CD4-positive, alpha-beta T cell treated with Interleukin-4 for 4 hours (primary cell): ENCODE measurements around the gene EML1.

Experiments used
- DNase-seq: peaks from one replicate; pipeline ENCODE4 v3.0.0-alpha.2; 2020

Gene EML1

GRCh38 chr14:99971941-99972747 lies 178.9 kb downstream of the EML1 start:
- DNase-seq, result peak; percentile 1

- DNase-seq, result no peak
Observed at GRCh38 chr14:99972748-99973466, 179.7 kb downstream of the EML1 start.

GRCh38 chr14:99975190-99975589 lies 182.0 kb downstream of the EML1 start:
- no peak for DNase-seq

DNA sequence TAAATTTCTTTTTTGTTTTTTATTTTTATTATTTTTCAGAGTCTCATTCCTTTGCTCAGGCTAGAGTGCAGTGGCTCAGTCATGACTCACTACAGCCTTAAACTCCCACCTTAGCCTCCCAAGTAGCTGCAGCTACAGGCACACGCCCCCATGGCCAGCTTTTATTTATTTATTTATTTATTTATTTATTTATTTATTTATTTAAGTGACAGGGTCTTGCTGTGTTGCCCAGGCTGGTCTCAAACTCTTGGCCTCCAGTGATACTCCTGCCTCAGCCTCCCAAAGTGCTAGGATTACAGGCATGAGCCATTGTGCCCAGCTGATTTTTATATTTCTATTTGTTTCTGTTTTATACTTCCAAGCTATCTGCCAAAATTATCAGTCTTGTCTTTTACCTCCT lies 182.8 kb downstream of the EML1 start:
- DNase-seq, result no peak

- no peak for DNase-seq
Observed at GRCh38 chr14:99976681-99977080, 183.5 kb downstream of the EML1 start.

GRCh38 chr14:99980299-99980698 lies 187.1 kb downstream of the EML1 start:
- no peak for DNase-seq

DNA sequence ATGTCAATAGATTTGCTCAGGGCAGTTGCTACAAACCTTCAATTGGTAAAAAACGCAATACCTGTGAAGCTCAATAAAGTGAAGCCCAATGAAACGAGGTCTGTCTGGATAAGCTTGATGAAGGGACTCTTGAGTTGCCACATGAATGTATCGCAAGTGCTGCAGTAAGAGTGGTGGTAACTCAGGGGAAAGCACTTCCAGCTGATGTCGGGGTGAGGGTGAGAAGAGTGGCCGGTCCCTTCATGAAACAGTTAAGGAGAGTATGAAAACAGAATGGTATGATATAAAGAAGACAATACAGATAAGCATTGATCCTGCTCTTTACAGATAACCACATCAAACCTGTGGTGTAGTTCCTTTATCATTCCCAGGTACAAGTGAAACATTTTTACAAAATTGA lies 188.6 kb downstream of the EML1 start:
- no peak for DNase-seq

- peak; percentile 76 for DNase-seq
Observed at GRCh38 chr14:99982537-99983250, 189.5 kb downstream of the EML1 start.

DNA sequence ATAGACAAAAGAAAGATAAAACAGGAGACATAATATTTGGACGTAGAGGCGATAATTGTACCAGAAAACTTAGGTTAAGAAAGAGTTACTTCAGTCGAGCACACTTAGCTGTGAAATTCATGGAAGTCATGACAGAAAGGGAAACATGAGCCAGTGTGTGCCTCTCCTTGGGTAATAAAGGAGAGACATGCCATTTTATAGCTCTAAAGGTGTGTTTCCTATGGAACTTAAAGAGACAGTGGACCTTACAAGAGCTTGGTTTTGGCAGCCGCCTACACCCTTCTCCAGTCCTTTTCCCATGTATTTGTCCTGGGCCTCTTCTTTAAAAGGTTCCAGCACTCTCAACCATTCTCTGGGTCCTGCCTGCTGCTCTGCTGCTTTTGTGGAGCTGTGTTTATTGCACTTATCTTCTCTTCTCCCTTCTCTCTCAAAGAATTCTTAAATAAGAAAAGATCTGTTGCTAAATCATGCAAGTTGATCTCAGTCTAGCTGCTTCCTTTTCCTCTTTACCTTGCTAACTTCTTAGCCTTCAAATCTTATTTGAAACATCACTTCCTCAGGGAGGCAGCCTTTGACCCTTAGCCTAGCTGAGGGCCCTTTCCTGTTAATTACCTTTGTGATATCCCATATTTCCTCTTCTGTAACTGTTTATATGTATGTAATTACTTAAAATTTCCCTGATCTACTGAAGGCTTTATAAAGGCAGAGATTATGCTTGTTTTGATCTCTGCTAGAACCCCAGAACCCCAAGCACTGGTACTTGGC lies 190.2 kb downstream of the EML1 start:
- no peak for DNase-seq

DNA sequence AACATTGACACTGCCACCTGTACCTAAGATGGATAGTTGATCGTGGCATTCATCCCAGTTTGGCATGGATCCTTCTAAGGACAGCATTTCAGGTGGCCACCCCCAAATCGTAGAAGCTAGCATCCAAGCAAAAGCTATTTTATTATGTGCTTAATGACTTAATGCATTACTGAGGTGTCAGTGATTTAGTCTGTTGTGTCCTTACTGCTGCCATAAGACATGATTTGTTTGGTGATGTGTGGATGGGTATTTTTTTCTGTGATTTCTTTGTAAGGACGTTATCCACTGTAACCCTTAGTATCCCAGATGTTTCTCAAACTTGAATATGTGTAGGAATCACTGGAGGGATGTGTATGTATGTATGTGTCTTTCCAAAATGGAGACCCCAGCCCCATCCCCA lies 190.8 kb downstream of the EML1 start:
- no peak for DNase-seq

- DNase-seq, result no peak
Observed at GRCh38 chr14:99986396-99986795, 193.2 kb downstream of the EML1 start.

- no peak for DNase-seq
Observed at GRCh38 chr14:99989032-99989431, 195.8 kb downstream of the EML1 start.

- DNase-seq, result no peak
Observed at GRCh38 chr14:99990268-99991170, 197.3 kb downstream of the EML1 start.

- no peak for DNase-seq
Observed at GRCh38 chr14:99991331-99991730, 198.1 kb downstream of the EML1 start.
